PFSK-1 (cell line): Measurements from ENCODE around the gene NEDD4L.

ENCODE experiments used
- FOXP2 ChIP-seq: optimal IDR thresholded peaks from 2 replicates; pipeline ENCODE3; 2011; ENCODE audit warnings: borderline replicate concordance, control low read depth, inconsistent platforms; ENCODE audit not compliant: insufficient read depth; ENCODE audit errors: extremely low read length, extremely low read depth
- POLR2AphosphoS5 ChIP-seq: IDR thresholded peaks from 2 replicates; pipeline ENCODE4 v1.6.1; 2012; ENCODE audit warnings: low read depth, mild to moderate bottlenecking, control low read depth, low read length, moderate library complexity
- SIN3A ChIP-seq: IDR thresholded peaks from 2 replicates; pipeline ENCODE4 v1.6.1; 2012; ENCODE audit warnings: mild to moderate bottlenecking, low read length, moderate library complexity, borderline replicate concordance; ENCODE audit not compliant: insufficient read depth
- TAF1 ChIP-seq: IDR thresholded peaks from 2 replicates; pipeline ENCODE4 v1.6.1; 2012; ENCODE audit warnings: low read length, control low read depth, borderline replicate concordance; ENCODE audit not compliant: insufficient read depth
- TF ChIP-seq, protein P1 (sequence below), 2 experiments: IDR thresholded peaks; 2 replicates each; pipeline versions ENCODE4 v1.6.1 to v1.8.0; 2011 to 2012; ENCODE audit warnings: low read depth in 2 of 2, low read length in 2 of 2, control low read depth in 1 of 2, inconsistent platforms in 1 of 2, mild to moderate bottlenecking in 1 of 2, moderate library complexity in 1 of 2; ENCODE audit not compliant: insufficient read depth in 1 of 2

The NEDD4L gene

DNA sequence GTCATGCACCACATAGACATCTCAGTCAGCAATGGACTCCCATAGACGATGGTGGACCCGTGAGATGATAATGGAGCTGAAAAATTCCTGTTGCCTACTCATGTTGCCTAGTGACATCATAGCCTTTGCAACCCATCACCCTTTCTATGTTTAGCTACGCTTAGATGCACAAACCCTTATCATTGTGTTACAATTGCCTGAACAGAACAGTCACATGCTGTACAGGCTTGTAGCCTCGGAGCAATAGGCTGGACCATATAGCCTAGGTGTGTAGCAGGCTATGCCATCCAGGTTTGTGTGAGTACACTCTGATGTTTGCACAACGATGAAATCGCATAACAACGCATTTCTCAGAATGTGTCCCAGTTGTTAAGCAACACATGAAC lies 363.2 kb downstream of the NEDD4L start:
- TF ChIP-seq SIN3A, result no peak
- TF ChIP-seq, protein P1, sequence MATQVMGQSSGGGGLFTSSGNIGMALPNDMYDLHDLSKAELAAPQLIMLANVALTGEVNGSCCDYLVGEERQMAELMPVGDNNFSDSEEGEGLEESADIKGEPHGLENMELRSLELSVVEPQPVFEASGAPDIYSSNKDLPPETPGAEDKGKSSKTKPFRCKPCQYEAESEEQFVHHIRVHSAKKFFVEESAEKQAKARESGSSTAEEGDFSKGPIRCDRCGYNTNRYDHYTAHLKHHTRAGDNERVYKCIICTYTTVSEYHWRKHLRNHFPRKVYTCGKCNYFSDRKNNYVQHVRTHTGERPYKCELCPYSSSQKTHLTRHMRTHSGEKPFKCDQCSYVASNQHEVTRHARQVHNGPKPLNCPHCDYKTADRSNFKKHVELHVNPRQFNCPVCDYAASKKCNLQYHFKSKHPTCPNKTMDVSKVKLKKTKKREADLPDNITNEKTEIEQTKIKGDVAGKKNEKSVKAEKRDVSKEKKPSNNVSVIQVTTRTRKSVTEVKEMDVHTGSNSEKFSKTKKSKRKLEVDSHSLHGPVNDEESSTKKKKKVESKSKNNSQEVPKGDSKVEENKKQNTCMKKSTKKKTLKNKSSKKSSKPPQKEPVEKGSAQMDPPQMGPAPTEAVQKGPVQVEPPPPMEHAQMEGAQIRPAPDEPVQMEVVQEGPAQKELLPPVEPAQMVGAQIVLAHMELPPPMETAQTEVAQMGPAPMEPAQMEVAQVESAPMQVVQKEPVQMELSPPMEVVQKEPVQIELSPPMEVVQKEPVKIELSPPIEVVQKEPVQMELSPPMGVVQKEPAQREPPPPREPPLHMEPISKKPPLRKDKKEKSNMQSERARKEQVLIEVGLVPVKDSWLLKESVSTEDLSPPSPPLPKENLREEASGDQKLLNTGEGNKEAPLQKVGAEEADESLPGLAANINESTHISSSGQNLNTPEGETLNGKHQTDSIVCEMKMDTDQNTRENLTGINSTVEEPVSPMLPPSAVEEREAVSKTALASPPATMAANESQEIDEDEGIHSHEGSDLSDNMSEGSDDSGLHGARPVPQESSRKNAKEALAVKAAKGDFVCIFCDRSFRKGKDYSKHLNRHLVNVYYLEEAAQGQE (IDR thresholded peaks at IDR 0.05; ENCODE audit: insufficient read depth in 1 of 2, low read depth in 2 of 2, low read length in 2 of 2), result no peak
- no peak for TF ChIP-seq POLR2AphosphoS5
- TF ChIP-seq FOXP2, result no peak
- TF ChIP-seq TAF1, result no peak

DNA sequence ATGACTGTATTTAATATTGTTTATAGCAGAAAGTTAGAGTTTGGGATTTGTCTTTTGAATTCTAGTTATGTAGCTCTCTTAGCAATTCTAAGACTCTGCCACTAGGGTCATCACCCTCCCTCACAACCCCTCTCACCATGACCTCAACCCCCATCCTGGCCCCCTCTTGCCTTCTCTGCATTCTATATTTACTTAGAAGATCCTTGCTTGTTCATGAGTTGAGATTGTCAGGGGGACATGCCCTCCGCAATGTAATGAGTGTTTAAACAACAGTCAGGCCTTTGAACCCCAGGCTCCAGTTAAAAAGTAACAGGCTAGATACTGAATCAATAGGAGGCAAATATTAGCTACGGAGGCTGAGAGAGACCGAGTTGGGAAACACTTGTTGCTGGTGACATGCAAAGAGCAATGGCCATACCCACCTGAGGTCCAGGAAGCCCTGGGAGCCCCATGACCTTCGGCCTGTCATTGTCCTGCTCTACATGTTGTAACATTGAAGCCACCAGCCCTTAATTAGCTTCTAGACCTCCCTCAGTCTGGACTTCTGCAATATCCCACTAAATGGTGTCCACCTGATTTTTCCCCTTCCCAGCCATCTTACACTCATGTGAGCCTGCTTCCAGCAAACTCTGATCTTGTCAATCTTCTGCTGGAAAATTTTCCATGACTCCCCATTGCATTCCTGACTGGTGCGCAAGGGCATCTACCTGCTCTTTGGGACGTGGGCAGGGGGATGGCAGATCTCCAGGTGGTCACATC lies 363.8 kb downstream of the NEDD4L start:
- TF ChIP-seq, protein P1 (IDR thresholded peaks at IDR 0.05; ENCODE audit: insufficient read depth in 1 of 2, low read depth in 2 of 2, low read length in 2 of 2), result no peak
- TF ChIP-seq TAF1 (no peak), FOXP2 (no peak), SIN3A (no peak), POLR2AphosphoS5 (no peak)

DNA sequence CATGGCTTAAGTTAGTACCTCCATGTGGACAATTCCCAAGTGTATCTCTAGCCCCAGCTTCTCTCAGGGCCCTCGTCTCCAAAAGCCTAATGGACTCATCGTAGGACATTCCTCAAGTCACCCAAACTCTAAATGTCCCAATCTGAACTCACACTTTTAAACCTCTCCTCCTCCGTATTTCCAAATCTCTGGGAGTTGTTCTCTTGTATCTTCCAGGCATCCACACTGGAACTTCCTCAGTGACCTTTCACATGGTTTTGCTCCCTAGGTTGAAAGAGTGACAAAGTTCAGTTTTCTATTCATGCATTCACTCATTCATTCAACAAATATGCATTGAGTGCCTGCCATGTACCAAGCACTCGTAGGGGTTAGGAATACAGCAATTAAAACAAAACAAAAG lies 364.6 kb downstream of the NEDD4L start:
- no peak for TF ChIP-seq SIN3A

DNA sequence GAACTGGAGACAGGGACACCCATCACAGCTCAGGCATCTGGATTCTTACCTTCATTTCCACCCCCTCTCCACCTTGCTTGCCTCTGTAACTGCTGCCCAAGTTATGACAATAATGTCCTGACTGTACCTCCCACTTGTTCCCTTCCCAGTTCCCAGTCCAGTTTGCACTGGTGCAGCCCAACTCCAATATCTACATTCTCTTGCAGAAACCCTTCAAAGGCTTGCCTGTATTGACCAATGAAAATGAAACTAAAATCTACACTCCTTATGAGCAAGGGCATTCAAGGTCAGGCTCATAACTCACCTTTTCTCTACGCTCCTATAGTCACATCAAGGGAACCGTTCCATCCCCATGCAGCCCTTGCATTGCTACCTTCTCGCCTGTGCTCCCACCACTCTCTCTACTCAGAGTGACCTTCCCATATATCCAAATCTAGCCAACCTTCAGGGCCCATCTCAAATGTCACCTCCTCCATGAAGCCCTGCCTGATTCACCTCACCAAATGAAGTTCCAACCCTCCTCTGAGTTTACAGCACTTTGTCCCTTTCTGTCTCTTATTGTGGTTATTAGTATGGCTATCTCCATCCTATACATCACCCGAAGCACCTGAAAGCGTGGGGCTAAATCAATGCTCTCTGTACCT lies 365.9 kb downstream of the NEDD4L start:
- TF ChIP-seq TAF1 (no peak), FOXP2 (no peak), SIN3A (no peak), POLR2AphosphoS5 (no peak)
- TF ChIP-seq, protein P1 (IDR thresholded peaks at IDR 0.05; ENCODE audit: insufficient read depth in 1 of 2, low read depth in 2 of 2, low read length in 2 of 2), result no peak

DNA sequence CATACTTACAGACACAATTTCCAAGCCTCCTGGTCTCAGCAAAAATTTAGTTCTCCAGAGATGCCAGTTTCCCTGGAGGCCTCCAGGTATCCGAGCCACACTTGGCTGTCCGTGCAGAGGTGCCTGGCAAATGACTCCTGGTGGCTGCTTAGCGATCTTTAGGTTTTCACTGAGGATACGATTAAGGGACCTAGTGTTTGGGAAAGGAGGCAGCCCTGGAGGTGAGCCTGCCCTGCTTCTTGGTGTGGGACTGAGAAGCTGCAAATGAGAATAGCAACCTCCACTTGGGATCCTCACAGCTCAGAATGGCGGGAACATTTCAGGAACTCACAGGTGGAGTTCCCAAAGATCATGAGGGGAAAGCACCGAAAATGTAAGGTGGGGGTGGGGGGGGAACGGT lies 367.3 kb downstream of the NEDD4L start:
- TF ChIP-seq, protein P1 (IDR thresholded peaks at IDR 0.05; ENCODE audit: insufficient read depth in 1 of 2, low read depth in 2 of 2, low read length in 2 of 2), result no peak
- TF ChIP-seq SIN3A (no peak), TAF1 (no peak), FOXP2 (no peak), POLR2AphosphoS5 (no peak)
